Measurements from ENCODE around the gene NF1.

DNA sequence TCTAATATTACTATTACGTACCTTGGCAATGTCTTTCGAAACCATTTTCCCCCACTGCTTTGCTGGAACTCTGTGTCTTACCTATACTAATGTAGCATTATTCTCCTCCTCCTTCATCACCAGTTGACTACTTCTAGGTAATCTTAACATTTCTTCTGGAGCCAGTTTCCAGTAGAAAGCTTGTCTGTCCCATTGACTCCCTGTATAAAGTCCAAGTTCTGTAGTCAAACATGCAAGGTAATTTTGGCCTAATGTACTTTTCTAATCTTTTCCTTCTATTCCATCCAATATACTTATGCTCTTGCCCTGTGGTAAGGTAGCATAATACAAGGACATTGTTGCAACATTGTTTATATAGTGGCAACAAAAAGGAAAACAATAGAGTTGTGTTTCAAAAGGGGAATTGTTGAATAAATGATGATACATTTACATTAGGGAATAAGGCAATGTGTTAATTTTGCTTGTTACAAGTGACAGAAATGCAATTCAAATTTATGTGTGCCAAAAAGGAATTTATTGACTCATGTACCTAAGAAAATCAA is 174.3 kb downstream of the NF1 start:
- no peak for TF ChIP-seq CTCF (IDR thresholded peaks at IDR 0.05)
- no peak for TF ChIP-seq EP300 (IDR thresholded peaks at IDR 0.05)
- TF ChIP-seq POLR2AphosphoS5 (IDR thresholded peaks at IDR 0.05): no peak
- TF ChIP-seq POLR2A (IDR thresholded peaks at IDR 0.05; ENCODE audit: low read depth): no peak
